Neural cell (in vitro differentiated cells): ENCODE results near the gene CSAD. TPM values are rescaled to one million over a fixed set of nuclear protein-coding genes. Genes with fewer than 3 reads are reported as not detected.

Source experiments
- H2AFZ ChIP-seq: fragments of 200-600, 300-800 bp; sonication (generic), shearing (Covaris generic); 2 replicates; pipeline ENCODE4 v1.6.0; 2014; ENCODE audit warnings: low read depth, mild to moderate bottlenecking, antibody characterized with exemption, low read length, moderate library complexity
- H3F3A ChIP-seq: fragments of 200-600 bp; shearing (Covaris generic); 2 replicates; pipeline ENCODE4 v1.6.1; 2016; ENCODE audit warnings: mild to moderate bottlenecking, moderate library complexity, mixed read lengths, antibody characterized with exemption, low read length; ENCODE audit not compliant: insufficient read depth, poor library complexity, severe bottlenecking
- H3K27ac ChIP-seq: fragments of 200-600, 300-800 bp; sonication (generic), shearing (Covaris generic); 2 replicates; pipeline ENCODE4 v1.5.1; 2014; ENCODE audit warnings: mild to moderate bottlenecking, low read length, moderate library complexity
- H3K27me3 ChIP-seq: fragments of 300-800, 200-600 bp; sonication (generic), shearing (Covaris generic); 2 replicates; pipeline ENCODE4 v1.6.0; 2014; ENCODE audit warnings: mild to moderate bottlenecking, low read depth, low read length, moderate library complexity; ENCODE audit not compliant: insufficient read depth
- H3K36me3 ChIP-seq: fragments of 300-800, 200-600 bp; sonication (generic), shearing (Covaris generic); 2 replicates; pipeline ENCODE4 v1.5.1; 2014; ENCODE audit warnings: mild to moderate bottlenecking, antibody characterized with exemption, low read length, moderate library complexity; ENCODE audit not compliant: insufficient read depth
- H3K4me2 ChIP-seq: fragments of 300-800, 200-600 bp; sonication (generic), shearing (Covaris generic); 2 replicates; pipeline ENCODE4 v1.6.0; 2014; ENCODE audit warnings: mild to moderate bottlenecking, low read length
- H3K4me3 ChIP-seq: fragments of 300-800, 200-600 bp; sonication (generic), shearing (Covaris generic); 2 replicates; pipeline ENCODE4 v1.5.1; 2014; ENCODE audit warnings: mild to moderate bottlenecking, low read length, moderate library complexity
- H3K79me2 ChIP-seq: fragments of 200-600 bp; shearing (Covaris generic); replicated peaks from 2 replicates; pipeline ENCODE4 v1.6.0; 2014; ENCODE audit warnings: mild to moderate bottlenecking, low read length, moderate library complexity; ENCODE audit not compliant: insufficient read depth
- H3K9ac ChIP-seq: fragments of 300-800, 200-600 bp; sonication (generic), shearing (Covaris generic); 2 replicates; pipeline ENCODE4 v1.6.1; 2016; ENCODE audit warnings: mild to moderate bottlenecking, low read length, mixed read lengths
- H3K9me2 ChIP-seq: fragments of 200-600 bp; shearing (Covaris generic); 2 replicates; pipeline ENCODE4 v1.6.1; 2016; ENCODE audit warnings: mild to moderate bottlenecking, low read length, mixed read lengths; ENCODE audit not compliant: insufficient read depth
- H3K9me3 ChIP-seq: fragments of 200-600, 300-800 bp; sonication (generic), shearing (Covaris generic); 2 replicates; pipeline ENCODE4 v1.6.1; 2016; ENCODE audit warnings: mild to moderate bottlenecking, mixed run types, low read length, moderate library complexity, mixed read lengths
- H4K20me1 ChIP-seq: fragments of 200-600 bp; shearing (Covaris generic); 2 replicates; pipeline ENCODE4 v1.6.1; 2016; ENCODE audit warnings: mild to moderate bottlenecking, mixed run types; ENCODE audit not compliant: insufficient read depth
- CTCF ChIP-seq: fragments of 450-650 bp; IDR thresholded peaks from 2 replicates; pipeline ENCODE4 v1.5.1; 2014; ENCODE audit warnings: antibody characterized with exemption, mild to moderate bottlenecking, moderate library complexity; ENCODE audit not compliant: poor library complexity, severe bottlenecking
- EZH2 ChIP-seq: fragments of 200-600, 300-800 bp; shearing (Covaris generic), sonication (generic); IDR thresholded peaks from 2 replicates; pipeline ENCODE4 v1.6.1; 2014; ENCODE audit warnings: antibody characterized with exemption, low read length, borderline replicate concordance, mild to moderate bottlenecking; ENCODE audit not compliant: insufficient read depth, poor library complexity, severe bottlenecking
- MXI1 ChIP-seq: fragments of 450-650 bp; conservative IDR thresholded peaks from 2 replicates; pipeline ENCODE4 v1.6.1; 2014; ENCODE audit warnings: antibody characterized with exemption, mild to moderate bottlenecking; ENCODE audit not compliant: poor library complexity, severe bottlenecking
- POLR2AphosphoS5 ChIP-seq: IDR thresholded peaks from 2 replicates; pipeline ENCODE4 v1.6.1; 2012
- RAD21 ChIP-seq: fragments of 450-650 bp; conservative IDR thresholded peaks from 2 replicates; pipeline ENCODE4 v1.6.1; 2014; ENCODE audit warnings: antibody characterized with exemption, mild to moderate bottlenecking, moderate library complexity
- REST ChIP-seq: IDR thresholded peaks from 2 replicates; pipeline ENCODE4 v1.6.1; 2012; ENCODE audit warnings: borderline replicate concordance
- SMC3 ChIP-seq: fragments of 450-650 bp; conservative IDR thresholded peaks from 2 replicates; pipeline ENCODE4 v1.6.1; 2014; ENCODE audit warnings: antibody characterized with exemption, mild to moderate bottlenecking, moderate library complexity; ENCODE audit not compliant: poor library complexity
- polyA plus RNA-seq: library from polyadenylated mRNA; depleted of rRNA; stranded (reverse); fragments of >200 nt; gene quantifications from 2 replicates; pipeline ENCODE4 v1.2.3, GENCODE V29; 2014

The CSAD gene
- polyA plus RNA-seq, 1 donor from 2014 or later, result 41.9 TPM

GRCh38 chr12:53208435-53208834, 27.7 kb upstream of the CSAD start:
- H4K20me1 ChIP-seq, result no peaks in the 10 kb centered on the region
- no peaks in the 10 kb centered on the region for H3K9me3 ChIP-seq
- H3K4me3 ChIP-seq, result no peak overlapping the region
- TF ChIP-seq EZH2, result no peak
- TF ChIP-seq RAD21, result no peak
- TF ChIP-seq POLR2AphosphoS5, result no peak
- no peak for TF ChIP-seq REST
- no peak for TF ChIP-seq SMC3
- no peak for TF ChIP-seq MXI1
- no peaks in the 10 kb centered on the region for H3K36me3 ChIP-seq
- H3F3A ChIP-seq, result no peaks in the 10 kb centered on the region
- no peaks in the 10 kb centered on the region for H3K79me2 ChIP-seq
- H3K27ac ChIP-seq, result no peak overlapping the region
- no peaks in the 10 kb centered on the region for H3K27me3 ChIP-seq
- H3K4me2 ChIP-seq, result no peak overlapping the region
- no peaks in the 10 kb centered on the region for H3K9me2 ChIP-seq
- no peak overlapping the region for H3K9ac ChIP-seq
- no peak overlapping the region for H2AFZ ChIP-seq

- Histone ChIP-seq H3K4me2 (no peak within 1 kb of the TSS), H3K36me3 (no peaks in the 10 kb centered on the region), H3K9ac (no peak within 1 kb of the TSS), H3K4me3 (no peak within 1 kb of the TSS), H3K27me3 (no peaks in the 10 kb centered on the region), H2AFZ (no peak within 1 kb of the TSS), H3F3A (no peaks in the 10 kb centered on the region), H4K20me1 (no peaks in the 10 kb centered on the region), H3K9me2 (no peaks in the 10 kb centered on the region), H3K79me2 (no peaks in the 10 kb centered on the region), H3K9me3 (no peaks in the 10 kb centered on the region), H3K27ac (no peak within 1 kb of the TSS)
- no peak for TF ChIP-seq SMC3
- no peak for TF ChIP-seq REST
- TF ChIP-seq CTCF, result no peak
- TF ChIP-seq RAD21, result no peak
Measured at GRCh38 chr12:53207042-53207441, 26.3 kb upstream of the CSAD start, which contains the start of gene ITGB7. Gene ITGB7 (minus strand): TSS chr12:53207251. CDS start chr12:53200443, 6,808 bp downstream.
